Type B pancreatic cell (in vitro differentiated cells): ENCODE results near the gene PDE3A. TPM values are rescaled to one million over a fixed set of nuclear protein-coding genes. Genes with fewer than 3 reads are reported as not detected.

Experiments used
- DNase-seq: peaks from one replicate; pipeline ENCODE4 v3.0.0; 2021; ENCODE audit warnings: mixed read lengths; ENCODE audit not compliant: unreplicated experiment; ENCODE audit errors: extremely low spot score
- H3K27ac Mint-ChIP-seq: 2 replicates; pipeline ENCODE4 v1.8.0; 2021; ENCODE audit warnings: mild to moderate bottlenecking, mixed read lengths
- H3K27me3 Mint-ChIP-seq: 2 replicates; pipeline ENCODE4 v1.8.0; 2021; ENCODE audit warnings: mixed read lengths
- H3K36me3 Mint-ChIP-seq: 2 replicates; pipeline ENCODE4 v1.8.0; 2021; ENCODE audit warnings: mixed read lengths
- H3K4me1 Mint-ChIP-seq: one replicate; pipeline ENCODE4 v1.8.0; 2021; ENCODE audit warnings: mixed read lengths; ENCODE audit not compliant: unreplicated experiment
- H3K4me3 Mint-ChIP-seq: 2 replicates; pipeline ENCODE4 v1.8.0; 2021; ENCODE audit warnings: mild to moderate bottlenecking, mixed read lengths
- H3K9me3 Mint-ChIP-seq: 2 replicates; pipeline ENCODE4 v1.8.0; 2021; ENCODE audit warnings: mixed read lengths
- CTCF ChIP-seq: fragments of 200-600 bp; sonication (generic); conservative IDR thresholded peaks from 2 replicates; pipeline ENCODE4 v1.5.0; 2021; ENCODE audit warnings: antibody characterized with exemption, mild to moderate bottlenecking
- total RNA-seq: library from RNA; stranded (reverse); gene quantifications from 2 replicates; pipeline ENCODE4 v1.2.1, GENCODE V29; 2021; ENCODE audit warnings: low replicate concordance

The PDE3A gene
- total RNA-seq, 1 donor from 2014 or later: 19.7 TPM

GRCh38 chr12:20459920-20460319 is 91.6 kb downstream of the PDE3A start:
- no peak overlapping the region for H3K4me3 Mint-ChIP-seq
- no peak for TF ChIP-seq CTCF
- peak overlapping the region; percentile 48 for H3K27ac Mint-ChIP-seq
- H3K4me1 Mint-ChIP-seq: no peaks in the 10 kb centered on the region
- DNase-seq: no peak
- H3K27me3 Mint-ChIP-seq: no peaks in the 10 kb centered on the region
- H3K36me3 Mint-ChIP-seq: no peaks in the 10 kb centered on the region
- no peaks in the 10 kb centered on the region for H3K9me3 Mint-ChIP-seq

- no peak for DNase-seq
- no peak for TF ChIP-seq CTCF
- Mint-ChIP-seq H3K27ac (peak overlapping the region; percentile 3), H3K27me3 (no peaks in the 10 kb centered on the region), H3K36me3 (no peaks in the 10 kb centered on the region), H3K4me3 (no peak overlapping the region), H3K9me3 (no peaks in the 10 kb centered on the region), H3K4me1 (no peaks in the 10 kb centered on the region)
Observed at GRCh38 chr12:20460956-20461355, 92.6 kb downstream of the PDE3A start.

GRCh38 chr12:20463913-20464524 is 95.7 kb downstream of the PDE3A start:
- peak; percentile 81 for TF ChIP-seq CTCF
- Mint-ChIP-seq H3K4me1 (no peaks in the 10 kb centered on the region), H3K27me3 (no peaks in the 10 kb centered on the region), H3K36me3 (no peaks in the 10 kb centered on the region), H3K27ac (no peak overlapping the region), H3K4me3 (no peak overlapping the region), H3K9me3 (no peaks in the 10 kb centered on the region)
- no peak for DNase-seq

GRCh38 chr12:20469300-20469699 is 101.0 kb downstream of the PDE3A start:
- Mint-ChIP-seq H3K9me3 (peaks cover 4% of the 10 kb centered on the region), H3K27me3 (no peaks in the 10 kb centered on the region), H3K36me3 (peaks cover 3% of the 10 kb centered on the region), H3K27ac (no peak overlapping the region), H3K4me1 (no peaks in the 10 kb centered on the region), H3K4me3 (no peak overlapping the region)
- no peak for TF ChIP-seq CTCF
- no peak for DNase-seq

- no peak for DNase-seq
- H3K4me3 Mint-ChIP-seq: no peak overlapping the region
- peaks cover 9% of the 10 kb centered on the region for H3K9me3 Mint-ChIP-seq
- H3K36me3 Mint-ChIP-seq: peaks cover 3% of the 10 kb centered on the region
- no peak for TF ChIP-seq CTCF
- no peak overlapping the region for H3K27ac Mint-ChIP-seq
- H3K4me1 Mint-ChIP-seq: no peaks in the 10 kb centered on the region
- no peaks in the 10 kb centered on the region for H3K27me3 Mint-ChIP-seq
Observed at GRCh38 chr12:20469756-20470155, 101.4 kb downstream of the PDE3A start.
